Duodenal mucosa (tissue), 2 donors: ENCODE measurements around the gene TNFAIP8.

Source experiments
- H3K27ac ChIP-seq: one replicate; pipeline ENCODE4 v1.7.0; 2013; ENCODE audit warnings: low read depth, low read length
- H3K27me3 ChIP-seq, 2 donors: one replicate each; pipeline ENCODE4 v1.7.0; 2013; ENCODE audit warnings: low read length in 2 of 2, control low read depth in 1 of 2; ENCODE audit not compliant: insufficient read depth in 2 of 2, control insufficient read depth in 1 of 2
- H3K36me3 ChIP-seq, 2 donors: one replicate each; pipeline ENCODE4 v1.7.0; 2013; ENCODE audit warnings: low read length in 2 of 2, control low read depth in 1 of 2; ENCODE audit not compliant: insufficient read depth in 2 of 2, control insufficient read depth in 1 of 2
- H3K4me1 ChIP-seq, 2 donors: one replicate each; pipeline ENCODE4 v1.7.0; 2013; ENCODE audit warnings: low read length in 2 of 2, control low read depth in 1 of 2; ENCODE audit not compliant: insufficient read depth in 2 of 2, control insufficient read depth in 1 of 2
- H3K4me3 ChIP-seq, 2 donors: one replicate each; pipeline ENCODE4 v1.7.0; 2013; ENCODE audit warnings: low read length in 2 of 2, low read depth in 1 of 2
- H3K9ac ChIP-seq, 2 donors: one replicate each; pipeline ENCODE4 v1.7.0; 2013; ENCODE audit warnings: low read length in 2 of 2, low read depth in 1 of 2
- H3K9me3 ChIP-seq, 2 donors: one replicate each; pipeline ENCODE4 v1.7.0; 2013; ENCODE audit warnings: low read length in 2 of 2, control low read depth in 1 of 2; ENCODE audit not compliant: control insufficient read depth in 1 of 2

The TNFAIP8 gene

DNA sequence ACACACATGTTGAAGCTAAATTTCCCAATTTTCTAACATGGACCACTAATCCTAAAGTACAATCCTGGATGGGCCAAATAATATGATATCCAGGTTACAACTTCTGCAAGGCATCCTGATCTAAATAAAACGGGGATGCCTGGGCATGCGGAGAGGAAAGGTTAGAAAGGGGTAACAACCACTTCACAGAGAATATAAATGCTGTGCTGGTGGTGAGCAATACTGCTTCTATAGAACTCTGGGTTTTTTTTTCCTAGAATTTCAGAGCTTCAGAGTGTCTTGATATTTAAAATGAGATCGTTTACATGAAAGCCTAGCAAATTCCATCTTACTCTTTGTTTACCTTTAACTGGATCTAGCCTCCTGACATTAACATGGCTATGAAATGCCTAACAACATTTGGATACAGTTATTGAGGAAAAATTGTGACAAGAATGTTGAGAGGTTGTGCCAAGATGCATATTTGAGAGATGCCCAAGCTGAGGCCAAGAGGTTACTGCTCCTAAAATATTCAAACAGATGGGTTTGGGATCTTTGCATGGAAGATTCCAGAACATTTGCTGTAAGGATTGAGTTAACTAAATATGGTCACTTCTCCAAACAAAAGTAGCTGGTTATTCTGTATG is 22.4 kb downstream of the TNFAIP8 start:
- Histone ChIP-seq H3K4me3 (no peak overlapping the region), H3K27ac (no peak overlapping the region), H3K4me1 (peaks cover 0 to 4% of the 10 kb centered on the region in 2 donors), H3K36me3 (no peaks in the 10 kb centered on the region), H3K9me3 (no peaks in the 10 kb centered on the region), H3K9ac (no peak overlapping the region), H3K27me3 (no peaks in the 10 kb centered on the region)

DNA sequence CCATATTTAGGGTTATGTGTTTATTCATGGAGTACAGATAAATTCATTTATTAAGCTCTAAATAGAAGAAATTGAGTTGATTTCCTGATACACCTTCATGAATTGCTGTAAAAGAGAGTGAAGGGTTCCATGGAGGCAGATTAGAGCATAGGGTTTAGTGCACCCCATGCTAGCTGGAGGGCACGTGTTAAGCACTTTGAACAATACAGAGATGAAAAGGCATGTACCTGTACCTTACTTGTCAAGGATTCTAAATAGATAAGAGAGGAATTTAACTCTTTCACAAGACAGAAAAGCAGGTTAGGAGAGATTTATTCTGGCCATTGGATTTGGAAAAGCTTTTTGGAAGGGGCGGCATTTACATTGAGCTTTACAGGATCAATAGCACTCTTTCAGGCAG is 23.3 kb downstream of the TNFAIP8 start:
- Histone ChIP-seq H3K4me3 (no peak overlapping the region), H3K27ac (no peak overlapping the region), H3K4me1 (peaks cover 0 to 7% of the 10 kb centered on the region in 2 donors), H3K27me3 (no peaks in the 10 kb centered on the region), H3K36me3 (no peaks in the 10 kb centered on the region), H3K9ac (no peak overlapping the region), H3K9me3 (no peaks in the 10 kb centered on the region)

DNA sequence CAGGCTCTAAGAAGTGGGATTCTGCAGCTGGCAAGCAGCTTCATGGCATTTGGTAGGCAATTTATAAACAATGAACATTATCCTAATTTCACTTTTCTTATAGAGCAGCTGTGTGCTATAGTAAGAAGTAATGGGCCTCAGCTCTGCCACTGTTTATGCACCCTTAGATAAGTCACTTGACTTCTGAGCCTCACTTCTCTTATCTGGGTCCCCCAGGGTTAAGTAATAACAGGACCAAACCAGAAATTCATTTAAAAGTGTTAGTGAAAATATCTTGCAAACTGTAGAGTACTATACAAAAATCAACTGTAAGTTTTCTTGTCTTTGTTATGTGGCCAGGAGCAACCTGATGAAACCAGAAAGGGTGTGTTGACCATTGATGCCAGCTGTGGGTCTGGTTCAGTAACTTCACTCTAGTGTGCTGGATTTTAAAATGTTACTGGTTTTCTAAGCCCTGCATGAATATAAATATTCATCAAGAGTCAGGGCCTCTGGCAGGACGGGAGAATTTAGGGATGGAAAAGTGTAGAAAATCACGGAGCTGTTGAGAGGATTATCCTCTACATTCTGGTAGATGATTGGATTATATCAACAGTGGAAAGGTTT is 24.2 kb downstream of the TNFAIP8 start:
- no peaks in the 10 kb centered on the region for H3K9me3 ChIP-seq
- no peak overlapping the region for H3K27ac ChIP-seq
- no peaks in the 10 kb centered on the region for H3K36me3 ChIP-seq
- H3K4me1 ChIP-seq, result peaks cover 5 to 9% of the 10 kb centered on the region in 2 donors
- H3K27me3 ChIP-seq, result no peaks in the 10 kb centered on the region
- H3K9ac ChIP-seq, result no peak overlapping the region
- no peak overlapping the region for H3K4me3 ChIP-seq

DNA sequence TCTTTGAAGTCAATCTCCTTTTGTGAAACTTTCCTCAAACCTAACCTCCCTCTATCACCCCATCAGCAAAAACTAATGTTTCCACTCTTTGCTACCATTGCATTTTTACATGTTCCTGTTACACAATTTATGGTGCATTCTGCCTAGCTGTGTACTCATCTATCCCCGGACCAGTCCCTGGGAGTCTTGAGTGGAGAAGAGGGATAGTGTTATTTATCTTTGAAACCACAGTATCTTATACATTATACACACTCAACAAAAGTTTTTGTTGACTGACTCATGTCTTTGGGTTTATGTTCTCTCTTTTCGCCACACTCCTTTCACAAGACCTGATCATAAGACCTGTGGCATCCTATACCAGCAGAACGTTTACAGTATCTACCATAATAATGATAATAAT is 26.4 kb downstream of the TNFAIP8 start:
- Histone ChIP-seq H3K9ac (no peak overlapping the region), H3K27me3 (no peaks in the 10 kb centered on the region), H3K27ac (no peak overlapping the region), H3K36me3 (no peaks in the 10 kb centered on the region), H3K4me3 (no peak overlapping the region), H3K4me1 (peaks cover 8 to 20% of the 10 kb centered on the region in 2 donors), H3K9me3 (no peaks in the 10 kb centered on the region)

DNA sequence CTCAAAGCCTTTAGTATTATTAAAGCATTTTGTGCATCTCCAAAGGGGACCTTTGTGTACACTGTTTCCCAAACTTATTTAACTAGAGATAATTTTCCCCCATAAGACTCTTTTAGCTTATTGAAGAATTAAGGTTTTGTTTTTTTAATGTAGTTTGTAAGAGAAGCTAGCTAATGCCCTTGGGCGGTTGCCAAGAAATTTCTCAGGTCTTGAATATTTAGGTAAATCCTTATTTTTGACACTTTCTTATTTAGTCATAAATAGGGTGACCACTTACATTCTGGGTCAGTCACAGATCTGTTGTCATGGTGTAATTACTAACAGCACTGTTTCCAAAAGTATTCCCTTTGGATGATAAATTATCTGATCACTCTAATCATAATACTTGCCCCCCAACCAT is 27.2 kb downstream of the TNFAIP8 start:
- Histone ChIP-seq H3K4me1 (peaks cover 8 to 20% of the 10 kb centered on the region in 2 donors), H3K27ac (no peak overlapping the region), H3K4me3 (no peak overlapping the region), H3K9me3 (no peaks in the 10 kb centered on the region), H3K9ac (no peak overlapping the region), H3K36me3 (no peaks in the 10 kb centered on the region), H3K27me3 (no peaks in the 10 kb centered on the region)

- Histone ChIP-seq H3K36me3 (no peaks in the 10 kb centered on the region), H3K9me3 (no peaks in the 10 kb centered on the region), H3K27me3 (no peaks in the 10 kb centered on the region), H3K9ac (no peak overlapping the region), H3K4me3 (no peak overlapping the region), H3K27ac (no peak overlapping the region), H3K4me1 (peaks cover 16 to 26% of the 10 kb centered on the region in 2 donors)
Observed at GRCh38 chr5:119385136-119385535, 29.3 kb downstream of the TNFAIP8 start.

- H3K36me3 ChIP-seq, result no peaks in the 10 kb centered on the region
- H3K9ac ChIP-seq, result no peak overlapping the region
- peaks cover 16 to 26% of the 10 kb centered on the region in 2 donors for H3K4me1 ChIP-seq
- H3K4me3 ChIP-seq, result no peak overlapping the region
- no peak overlapping the region for H3K27ac ChIP-seq
- H3K9me3 ChIP-seq, result no peaks in the 10 kb centered on the region
- no peaks in the 10 kb centered on the region for H3K27me3 ChIP-seq
Observed at GRCh38 chr5:119385536-119386128, 29.8 kb downstream of the TNFAIP8 start.

DNA sequence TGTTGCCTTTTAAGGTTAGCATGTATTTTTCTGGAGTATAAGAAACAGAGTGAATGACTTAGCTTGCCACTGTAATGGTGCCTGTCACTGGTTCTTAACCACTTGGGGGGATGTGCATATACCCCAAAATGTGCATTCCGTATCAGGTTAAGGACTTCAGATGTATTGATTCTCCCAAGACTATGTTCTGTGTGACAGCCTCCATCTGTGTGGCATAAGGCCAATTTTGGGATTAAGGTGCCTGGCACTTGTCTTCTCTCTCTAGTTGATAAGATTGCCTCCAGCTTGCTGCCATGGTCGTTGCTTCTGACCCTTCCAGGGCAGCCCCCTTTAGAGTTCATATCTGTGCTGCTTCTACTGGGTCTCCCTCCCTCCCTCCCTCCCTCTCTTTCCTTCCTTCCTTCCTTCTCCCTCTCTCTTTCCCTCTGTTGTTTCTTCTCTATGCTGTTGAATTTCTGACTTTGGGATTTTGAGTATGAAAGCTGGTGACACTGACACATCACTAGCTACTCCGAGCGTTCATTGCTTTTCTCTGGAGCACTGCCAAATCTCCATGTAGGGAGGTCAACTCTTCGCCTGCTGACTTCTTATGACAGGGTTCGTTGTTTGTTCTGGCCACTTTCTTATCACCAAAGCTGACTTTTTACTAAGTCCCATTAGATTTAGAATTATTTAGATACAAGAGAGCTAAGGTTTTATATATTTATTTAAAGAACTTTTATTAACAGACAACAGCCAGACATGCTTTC is 31.0 kb downstream of the TNFAIP8 start:
- no peaks in the 10 kb centered on the region for H3K36me3 ChIP-seq
- no peak overlapping the region for H3K27ac ChIP-seq
- H3K9me3 ChIP-seq, result no peaks in the 10 kb centered on the region
- H3K4me3 ChIP-seq, result no peak overlapping the region
- H3K9ac ChIP-seq, result no peak overlapping the region
- H3K4me1 ChIP-seq, result peaks cover 16 to 26% of the 10 kb centered on the region in 2 donors
- no peaks in the 10 kb centered on the region for H3K27me3 ChIP-seq

- Histone ChIP-seq H3K36me3 (no peaks in the 10 kb centered on the region), H3K27me3 (no peaks in the 10 kb centered on the region), H3K9ac (no peak overlapping the region), H3K4me3 (no peak overlapping the region), H3K9me3 (no peaks in the 10 kb centered on the region), H3K27ac (no peak overlapping the region), H3K4me1 (peaks cover 16 to 23% of the 10 kb centered on the region in 2 donors)
Observed at GRCh38 chr5:119387945-119388618, 32.3 kb downstream of the TNFAIP8 start.
